ENCODE measurements around the gene GPX6. TPM values are rescaled to one million over a fixed set of nuclear protein-coding genes. Genes with fewer than 3 reads are reported as not detected.

Gene GPX6
- total RNA-seq, 1 experiment from 2014 or later: not detected

DNA sequence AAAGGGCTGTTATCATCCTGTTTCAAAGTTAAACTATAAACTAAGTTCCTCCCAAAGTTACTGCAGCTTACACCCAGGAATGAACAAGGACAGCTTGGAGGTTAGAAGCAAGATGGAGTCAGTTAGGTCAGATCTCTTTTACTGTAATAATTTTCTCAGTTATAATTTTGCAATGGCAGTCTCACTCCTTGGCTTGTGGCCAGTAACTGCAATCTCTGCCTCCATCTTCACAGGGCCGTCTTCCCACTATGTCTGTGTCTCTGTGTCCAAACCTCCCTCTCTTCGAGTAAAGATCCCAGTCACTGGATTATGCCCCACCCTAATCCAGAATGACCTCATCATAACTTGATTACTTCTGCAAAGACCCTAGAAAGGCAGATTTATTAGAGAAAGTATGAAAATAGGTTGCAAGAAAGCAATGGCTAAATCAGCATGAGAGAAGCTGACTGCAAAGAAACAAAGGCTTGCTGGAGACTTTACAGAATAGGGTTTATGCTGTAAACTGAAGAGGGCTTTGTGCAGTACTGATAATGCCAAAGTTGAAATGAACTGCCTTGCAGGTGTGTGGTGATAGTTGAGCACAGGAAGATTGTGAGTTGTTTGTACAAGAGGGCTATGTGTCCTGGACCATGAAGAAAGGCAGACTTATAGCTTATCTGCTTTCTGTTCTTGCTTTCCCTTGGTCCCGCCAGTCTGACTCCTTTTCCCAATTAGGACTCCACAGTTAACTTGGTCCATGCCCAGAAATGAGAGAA, 28.4 kb downstream of the GPX6 start:
- Histone ChIP-seq H3K9me3 (ENCODE audit: control insufficient read depth, insufficient read depth, low read depth, low read length) (no peaks in the 10 kb centered on the region), H3K27ac (ENCODE audit: low read length) (no peak overlapping the region), H3K4me3 (ENCODE audit: low read depth in 2 of 2, low read length in 2 of 2) (no peak overlapping the region), H3K36me3 (ENCODE audit: control insufficient read depth, insufficient read depth, low read length) (no peaks in the 10 kb centered on the region), H3K4me1 (ENCODE audit: control insufficient read depth, insufficient read depth, low read length) (peaks cover 4% of the 10 kb centered on the region; the same call in 1 of the 2 replicates), H3K27me3 (ENCODE audit: control insufficient read depth, insufficient read depth, low read length) (no peaks in the 10 kb centered on the region)
- BruUV-seq (replicated peaks): no TSS peak
- DNase-seq (ENCODE audit: low read depth, low spot score): no peak
- intact Hi-C loops (cut with micrococcal nuclease; ENCODE audit: unreplicated experiment): no loop called here
- CTCF ChIA-PET: no interaction called here
- TF ChIP-seq, protein P1, sequence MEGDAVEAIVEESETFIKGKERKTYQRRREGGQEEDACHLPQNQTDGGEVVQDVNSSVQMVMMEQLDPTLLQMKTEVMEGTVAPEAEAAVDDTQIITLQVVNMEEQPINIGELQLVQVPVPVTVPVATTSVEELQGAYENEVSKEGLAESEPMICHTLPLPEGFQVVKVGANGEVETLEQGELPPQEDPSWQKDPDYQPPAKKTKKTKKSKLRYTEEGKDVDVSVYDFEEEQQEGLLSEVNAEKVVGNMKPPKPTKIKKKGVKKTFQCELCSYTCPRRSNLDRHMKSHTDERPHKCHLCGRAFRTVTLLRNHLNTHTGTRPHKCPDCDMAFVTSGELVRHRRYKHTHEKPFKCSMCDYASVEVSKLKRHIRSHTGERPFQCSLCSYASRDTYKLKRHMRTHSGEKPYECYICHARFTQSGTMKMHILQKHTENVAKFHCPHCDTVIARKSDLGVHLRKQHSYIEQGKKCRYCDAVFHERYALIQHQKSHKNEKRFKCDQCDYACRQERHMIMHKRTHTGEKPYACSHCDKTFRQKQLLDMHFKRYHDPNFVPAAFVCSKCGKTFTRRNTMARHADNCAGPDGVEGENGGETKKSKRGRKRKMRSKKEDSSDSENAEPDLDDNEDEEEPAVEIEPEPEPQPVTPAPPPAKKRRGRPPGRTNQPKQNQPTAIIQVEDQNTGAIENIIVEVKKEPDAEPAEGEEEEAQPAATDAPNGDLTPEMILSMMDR (IDR thresholded peaks at IDR 0.05): no peak
- TF ChIP-seq, protein P2, sequence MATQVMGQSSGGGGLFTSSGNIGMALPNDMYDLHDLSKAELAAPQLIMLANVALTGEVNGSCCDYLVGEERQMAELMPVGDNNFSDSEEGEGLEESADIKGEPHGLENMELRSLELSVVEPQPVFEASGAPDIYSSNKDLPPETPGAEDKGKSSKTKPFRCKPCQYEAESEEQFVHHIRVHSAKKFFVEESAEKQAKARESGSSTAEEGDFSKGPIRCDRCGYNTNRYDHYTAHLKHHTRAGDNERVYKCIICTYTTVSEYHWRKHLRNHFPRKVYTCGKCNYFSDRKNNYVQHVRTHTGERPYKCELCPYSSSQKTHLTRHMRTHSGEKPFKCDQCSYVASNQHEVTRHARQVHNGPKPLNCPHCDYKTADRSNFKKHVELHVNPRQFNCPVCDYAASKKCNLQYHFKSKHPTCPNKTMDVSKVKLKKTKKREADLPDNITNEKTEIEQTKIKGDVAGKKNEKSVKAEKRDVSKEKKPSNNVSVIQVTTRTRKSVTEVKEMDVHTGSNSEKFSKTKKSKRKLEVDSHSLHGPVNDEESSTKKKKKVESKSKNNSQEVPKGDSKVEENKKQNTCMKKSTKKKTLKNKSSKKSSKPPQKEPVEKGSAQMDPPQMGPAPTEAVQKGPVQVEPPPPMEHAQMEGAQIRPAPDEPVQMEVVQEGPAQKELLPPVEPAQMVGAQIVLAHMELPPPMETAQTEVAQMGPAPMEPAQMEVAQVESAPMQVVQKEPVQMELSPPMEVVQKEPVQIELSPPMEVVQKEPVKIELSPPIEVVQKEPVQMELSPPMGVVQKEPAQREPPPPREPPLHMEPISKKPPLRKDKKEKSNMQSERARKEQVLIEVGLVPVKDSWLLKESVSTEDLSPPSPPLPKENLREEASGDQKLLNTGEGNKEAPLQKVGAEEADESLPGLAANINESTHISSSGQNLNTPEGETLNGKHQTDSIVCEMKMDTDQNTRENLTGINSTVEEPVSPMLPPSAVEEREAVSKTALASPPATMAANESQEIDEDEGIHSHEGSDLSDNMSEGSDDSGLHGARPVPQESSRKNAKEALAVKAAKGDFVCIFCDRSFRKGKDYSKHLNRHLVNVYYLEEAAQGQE (IDR thresholded peaks at IDR 0.05; ENCODE audit: insufficient read depth in 1 of 2, low read depth in 2 of 2, low read length in 1 of 2): no peak
- TF ChIP-seq POLR2AphosphoS5 (IDR thresholded peaks at IDR 0.05; ENCODE audit: low read depth, low read length): no peak
- no peak for TF ChIP-seq TCF7L2 (IDR thresholded peaks at IDR 0.05; ENCODE audit: low read depth, low read length)
- TF ChIP-seq SIN3A (IDR thresholded peaks at IDR 0.05; ENCODE audit: borderline replicate concordance, insufficient read depth, low read depth, low read length): no peak
- POLR2A ChIA-PET: no interaction called here
- in situ Hi-C loops (cut with HindIII; ENCODE audit: low pct_unique_long_range_greater_than_20kb, low sequenced_read_pairs): no loop called here
- no peak for ATAC-seq

DNA sequence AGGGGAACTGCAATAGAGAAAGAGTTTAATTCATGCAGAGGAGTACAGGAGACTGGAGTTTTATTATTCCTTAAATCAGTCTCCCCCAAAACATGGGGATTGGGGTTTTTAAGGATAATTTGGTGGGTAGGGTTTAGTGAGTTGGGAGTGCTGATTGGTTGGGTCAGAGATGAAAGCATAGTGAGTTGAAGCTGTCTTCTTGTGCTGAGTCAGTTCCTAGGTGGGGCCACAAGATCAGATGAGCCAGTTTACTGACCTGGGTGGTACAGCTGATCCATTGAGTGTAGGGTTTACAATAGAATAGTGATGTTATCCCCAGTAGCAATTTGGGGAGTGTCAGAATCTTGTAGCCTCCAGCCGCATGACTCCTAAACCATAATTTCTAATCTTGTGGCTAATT, 29.1 kb downstream of the GPX6 start:
- DNase-seq (ENCODE audit: low read depth, low spot score): no peak
- Histone ChIP-seq H3K27ac (ENCODE audit: low read length) (no peak overlapping the region), H3K4me1 (ENCODE audit: control insufficient read depth, insufficient read depth, low read length) (peaks cover 4% of the 10 kb centered on the region; the same call in 1 of the 2 replicates), H3K4me3 (ENCODE audit: low read depth in 2 of 2, low read length in 2 of 2) (no peak overlapping the region), H3K9me3 (ENCODE audit: control insufficient read depth, insufficient read depth, low read depth, low read length) (no peaks in the 10 kb centered on the region), H3K36me3 (ENCODE audit: control insufficient read depth, insufficient read depth, low read length) (no peaks in the 10 kb centered on the region), H3K27me3 (ENCODE audit: control insufficient read depth, insufficient read depth, low read length) (no peaks in the 10 kb centered on the region)
- ChIA-PET POLR2A (no interaction called here), CTCF (no interaction called here)
- intact Hi-C loops (cut with micrococcal nuclease; ENCODE audit: unreplicated experiment) (no loop called here), in situ Hi-C loops (cut with HindIII; ENCODE audit: low pct_unique_long_range_greater_than_20kb, low sequenced_read_pairs) (no loop called here)
- no peak for TF ChIP-seq SIN3A (IDR thresholded peaks at IDR 0.05; ENCODE audit: borderline replicate concordance, insufficient read depth, low read depth, low read length)
- TF ChIP-seq, protein P2 (IDR thresholded peaks at IDR 0.05; ENCODE audit: insufficient read depth in 1 of 2, low read depth in 2 of 2, low read length in 1 of 2): no peak
- ATAC-seq: no peak
- BruUV-seq (replicated peaks): no TSS peak

Measured in Panc1 (cell line).